Liver (tissue), 9 donors: Measurements from ENCODE around the gene TCEANC. TPM values are rescaled to one million over a fixed set of nuclear protein-coding genes. Genes with fewer than 3 reads are reported as not detected.

Experiments
- DNase-seq: peaks from one replicate; pipeline ENCODE4 v3.0.0-alpha.2; 2017; ENCODE audit warnings: low spot score
- H3K27ac ChIP-seq, 2 donors: one replicate each; pipeline ENCODE4 v1.7.0; 2013; ENCODE audit warnings: inconsistent platforms in 2 of 2, low read length in 2 of 2, control low read depth in 1 of 2, low read depth in 1 of 2, mild to moderate bottlenecking in 1 of 2
- H3K27me3 ChIP-seq, 4 donors: one replicate each; pipeline versions ENCODE4 v1.6.1 to v1.7.0; 2013; ENCODE audit warnings: low read length in 3 of 4, inconsistent platforms in 1 of 4, mild to moderate bottlenecking in 1 of 4, moderate library complexity in 1 of 4; ENCODE audit not compliant: control insufficient read depth in 4 of 4, insufficient read depth in 4 of 4
- H3K36me3 ChIP-seq, 4 donors: one replicate each; pipeline versions ENCODE4 v1.6.1 to v1.7.0; 2013; ENCODE audit warnings: low read length in 3 of 4, mild to moderate bottlenecking in 3 of 4, low read depth in 1 of 4, moderate library complexity in 1 of 4; ENCODE audit not compliant: control insufficient read depth in 4 of 4, insufficient read depth in 3 of 4
- H3K4me1 ChIP-seq, 4 donors: one replicate each; pipeline versions ENCODE4 v1.6.1 to v1.7.0; 2013; ENCODE audit warnings: low read length in 3 of 4, mild to moderate bottlenecking in 3 of 4, moderate library complexity in 1 of 4; ENCODE audit not compliant: control insufficient read depth in 4 of 4, insufficient read depth in 4 of 4
- H3K4me3 ChIP-seq, 3 donors: one replicate each; pipeline versions ENCODE4 v1.6.1 to v1.7.0; 2013; ENCODE audit warnings: low read length in 3 of 3, control low read depth in 1 of 3, low read depth in 1 of 3, mild to moderate bottlenecking in 1 of 3
- H3K9ac ChIP-seq, 2 donors: one replicate each; pipeline ENCODE4 v1.7.0; 2013; ENCODE audit warnings: low read length in 2 of 2, mild to moderate bottlenecking in 2 of 2, moderate library complexity in 2 of 2, control low read depth in 1 of 2, low read depth in 1 of 2
- H3K9me3 ChIP-seq, 4 donors: one replicate each; pipeline versions ENCODE4 v1.6.1 to v1.7.0; 2013; ENCODE audit warnings: low read length in 3 of 4; ENCODE audit not compliant: control insufficient read depth in 4 of 4
- FOXA1 ChIP-seq: IDR thresholded peaks from 2 replicates; pipeline ENCODE4 v1.6.1; 2016; ENCODE audit warnings: antibody characterized with exemption
- FOXA2 ChIP-seq: IDR thresholded peaks from 2 replicates; pipeline ENCODE4 v1.6.1; 2016; ENCODE audit warnings: antibody characterized with exemption
- GABPA ChIP-seq, 2 donors: IDR thresholded peaks in 1 of 2; conservative IDR thresholded peaks in 1 of 2; 2 replicates each; pipeline ENCODE4 v1.6.1; 2016; ENCODE audit warnings: antibody characterized with exemption in 2 of 2, mild to moderate bottlenecking in 1 of 2, moderate library complexity in 1 of 2
- HNF4G ChIP-seq: IDR thresholded peaks from 2 replicates; pipeline ENCODE4 v1.6.1; 2016; ENCODE audit warnings: antibody characterized with exemption
- JUND ChIP-seq, 2 donors: IDR thresholded peaks; 2 replicates each; pipeline ENCODE4 v1.6.1; 2016; ENCODE audit warnings: antibody characterized with exemption in 2 of 2
- NR2F2 ChIP-seq: IDR thresholded peaks from 2 replicates; pipeline ENCODE4 v1.6.1; 2016; ENCODE audit warnings: antibody characterized with exemption
- RAD21 ChIP-seq, 2 donors: IDR thresholded peaks; 2 replicates each; pipeline ENCODE4 v1.6.1; 2016; ENCODE audit warnings: antibody characterized with exemption in 2 of 2, mild to moderate bottlenecking in 2 of 2
- RXRA ChIP-seq, 2 donors: IDR thresholded peaks; 2 replicates each; pipeline ENCODE4 v1.6.1; 2017 to 2018; ENCODE audit warnings: antibody characterized with exemption in 2 of 2, mild to moderate bottlenecking in 1 of 2
- SP1 ChIP-seq: IDR thresholded peaks from 2 replicates; pipeline ENCODE4 v1.6.1; 2018; ENCODE audit warnings: antibody characterized with exemption, mild to moderate bottlenecking
- TAF1 ChIP-seq: conservative IDR thresholded peaks from 2 replicates; pipeline ENCODE4 v1.6.1; 2016; ENCODE audit warnings: antibody characterized with exemption, mild to moderate bottlenecking
- YY1 ChIP-seq: IDR thresholded peaks from 2 replicates; pipeline ENCODE4 v1.6.1; 2016; ENCODE audit warnings: antibody characterized with exemption, mild to moderate bottlenecking
- WGBS: extraction: QIAGEN DNeasy Blood & Tissue Kit; methylation state at CpG from one replicate; pipeline ENCODE4 v1.1.7; 2013; 5-methylcytosine and 5-hydroxymethylcytosine counted together
- polyA plus RNA-seq, 2 donors: library from polyadenylated mRNA; stranded (reverse) in 1 of 2; unstranded in 1 of 2; fragments of 200-250 nt in 1 of 2; fragments of >200 nt in 1 of 2; fragmentation: Nextera tagmentation in 1 of 2; extraction: Ambion mirVana in 1 of 2; gene quantifications; one replicate each; pipeline versions ENCODE4 v1.2.1 to v1.2.3, GENCODE V29; 2013 to 2015
- total RNA-seq, 2 donors: library from RNA; depleted of rRNA; stranded (reverse); fragments of >200 nt; gene quantifications; one replicate each; pipeline ENCODE4 v1.2.3, GENCODE V29; 2014
- TF ChIP-seq, protein P1 (sequence below): IDR thresholded peaks from 2 replicates; pipeline ENCODE4 v1.6.1; 2016; ENCODE audit warnings: antibody characterized with exemption
- TF ChIP-seq, protein P2 (sequence below): IDR thresholded peaks from 2 replicates; pipeline ENCODE4 v1.6.1; 2016; ENCODE audit warnings: antibody characterized with exemption
- TF ChIP-seq, protein P3 (sequence below): fragments of 150-350 bp; IDR thresholded peaks from 2 replicates; pipeline ENCODE4 v1.5.1; 2017; ENCODE audit warnings: improper control_type of control experiment, low read depth, low read length; ENCODE audit not compliant: missing input control
- TF ChIP-seq, protein P4 (sequence below): IDR thresholded peaks from 2 replicates; pipeline ENCODE4 v1.6.1; 2016; ENCODE audit warnings: antibody characterized with exemption
- TF ChIP-seq, protein P5 (sequence below): IDR thresholded peaks from 2 replicates; pipeline ENCODE4 v1.6.1; 2016; ENCODE audit warnings: antibody characterized with exemption, mild to moderate bottlenecking
- donor health status: healthy.
- donor health status: healthy.
- donor health status: healthy.
- donor health status: healthy.
- donor health status: healthy.

The TCEANC gene
- total and polyA plus RNA-seq, 4 donors: 0.73 to 7.7 (median 3.6) TPM

DNA sequence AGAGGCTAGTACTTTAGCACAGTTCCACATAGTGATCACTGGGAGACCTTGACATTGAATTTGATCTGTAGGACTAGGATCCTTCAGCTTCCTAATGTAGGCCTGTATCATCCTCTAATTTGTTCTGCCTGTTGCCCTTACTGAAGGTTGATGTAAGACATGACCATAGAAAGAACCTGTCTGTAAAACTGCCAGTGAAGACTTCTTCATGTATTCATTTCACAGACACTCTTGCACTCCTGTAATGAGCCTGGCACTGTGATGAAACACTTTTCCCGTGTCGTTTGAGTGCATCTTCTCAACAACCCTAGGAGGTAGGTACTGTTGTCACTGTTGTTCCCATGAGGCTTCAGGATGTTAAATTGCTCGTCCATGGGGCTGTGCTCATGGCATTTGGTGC, 50.6 kb downstream of the TCEANC start:
- TF ChIP-seq, protein P1, sequence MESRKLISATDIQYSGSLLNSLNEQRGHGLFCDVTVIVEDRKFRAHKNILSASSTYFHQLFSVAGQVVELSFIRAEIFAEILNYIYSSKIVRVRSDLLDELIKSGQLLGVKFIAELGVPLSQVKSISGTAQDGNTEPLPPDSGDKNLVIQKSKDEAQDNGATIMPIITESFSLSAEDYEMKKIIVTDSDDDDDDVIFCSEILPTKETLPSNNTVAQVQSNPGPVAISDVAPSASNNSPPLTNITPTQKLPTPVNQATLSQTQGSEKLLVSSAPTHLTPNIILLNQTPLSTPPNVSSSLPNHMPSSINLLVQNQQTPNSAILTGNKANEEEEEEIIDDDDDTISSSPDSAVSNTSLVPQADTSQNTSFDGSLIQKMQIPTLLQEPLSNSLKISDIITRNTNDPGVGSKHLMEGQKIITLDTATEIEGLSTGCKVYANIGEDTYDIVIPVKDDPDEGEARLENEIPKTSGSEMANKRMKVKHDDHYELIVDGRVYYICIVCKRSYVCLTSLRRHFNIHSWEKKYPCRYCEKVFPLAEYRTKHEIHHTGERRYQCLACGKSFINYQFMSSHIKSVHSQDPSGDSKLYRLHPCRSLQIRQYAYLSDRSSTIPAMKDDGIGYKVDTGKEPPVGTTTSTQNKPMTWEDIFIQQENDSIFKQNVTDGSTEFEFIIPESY: no peak
- TF ChIP-seq FOXA2 (no peak), FOXA1 (no peak), NR2F2 (no peak), RXRA (IDR thresholded peaks at IDR 0.05) (no peak), YY1 (no peak), RAD21 (IDR thresholded peaks at IDR 0.05) (no peak), GABPA (IDR thresholded peaks at IDR 0.05 in 1 of 2, conservative IDR thresholded peaks at IDR 0.05 in 1 of 2) (no peak), HNF4G (no peak), SP1 (no peak), TAF1 (no peak), JUND (IDR thresholded peaks at IDR 0.05) (no peak)
- TF ChIP-seq, protein P2, sequence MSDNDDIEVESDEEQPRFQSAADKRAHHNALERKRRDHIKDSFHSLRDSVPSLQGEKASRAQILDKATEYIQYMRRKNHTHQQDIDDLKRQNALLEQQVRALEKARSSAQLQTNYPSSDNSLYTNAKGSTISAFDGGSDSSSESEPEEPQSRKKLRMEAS: no peak
- TF ChIP-seq, protein P3, sequence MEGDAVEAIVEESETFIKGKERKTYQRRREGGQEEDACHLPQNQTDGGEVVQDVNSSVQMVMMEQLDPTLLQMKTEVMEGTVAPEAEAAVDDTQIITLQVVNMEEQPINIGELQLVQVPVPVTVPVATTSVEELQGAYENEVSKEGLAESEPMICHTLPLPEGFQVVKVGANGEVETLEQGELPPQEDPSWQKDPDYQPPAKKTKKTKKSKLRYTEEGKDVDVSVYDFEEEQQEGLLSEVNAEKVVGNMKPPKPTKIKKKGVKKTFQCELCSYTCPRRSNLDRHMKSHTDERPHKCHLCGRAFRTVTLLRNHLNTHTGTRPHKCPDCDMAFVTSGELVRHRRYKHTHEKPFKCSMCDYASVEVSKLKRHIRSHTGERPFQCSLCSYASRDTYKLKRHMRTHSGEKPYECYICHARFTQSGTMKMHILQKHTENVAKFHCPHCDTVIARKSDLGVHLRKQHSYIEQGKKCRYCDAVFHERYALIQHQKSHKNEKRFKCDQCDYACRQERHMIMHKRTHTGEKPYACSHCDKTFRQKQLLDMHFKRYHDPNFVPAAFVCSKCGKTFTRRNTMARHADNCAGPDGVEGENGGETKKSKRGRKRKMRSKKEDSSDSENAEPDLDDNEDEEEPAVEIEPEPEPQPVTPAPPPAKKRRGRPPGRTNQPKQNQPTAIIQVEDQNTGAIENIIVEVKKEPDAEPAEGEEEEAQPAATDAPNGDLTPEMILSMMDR: no peak
- TF ChIP-seq, protein P4, sequence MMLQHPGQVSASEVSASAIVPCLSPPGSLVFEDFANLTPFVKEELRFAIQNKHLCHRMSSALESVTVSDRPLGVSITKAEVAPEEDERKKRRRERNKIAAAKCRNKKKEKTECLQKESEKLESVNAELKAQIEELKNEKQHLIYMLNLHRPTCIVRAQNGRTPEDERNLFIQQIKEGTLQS: no peak
- TF ChIP-seq, protein P5, sequence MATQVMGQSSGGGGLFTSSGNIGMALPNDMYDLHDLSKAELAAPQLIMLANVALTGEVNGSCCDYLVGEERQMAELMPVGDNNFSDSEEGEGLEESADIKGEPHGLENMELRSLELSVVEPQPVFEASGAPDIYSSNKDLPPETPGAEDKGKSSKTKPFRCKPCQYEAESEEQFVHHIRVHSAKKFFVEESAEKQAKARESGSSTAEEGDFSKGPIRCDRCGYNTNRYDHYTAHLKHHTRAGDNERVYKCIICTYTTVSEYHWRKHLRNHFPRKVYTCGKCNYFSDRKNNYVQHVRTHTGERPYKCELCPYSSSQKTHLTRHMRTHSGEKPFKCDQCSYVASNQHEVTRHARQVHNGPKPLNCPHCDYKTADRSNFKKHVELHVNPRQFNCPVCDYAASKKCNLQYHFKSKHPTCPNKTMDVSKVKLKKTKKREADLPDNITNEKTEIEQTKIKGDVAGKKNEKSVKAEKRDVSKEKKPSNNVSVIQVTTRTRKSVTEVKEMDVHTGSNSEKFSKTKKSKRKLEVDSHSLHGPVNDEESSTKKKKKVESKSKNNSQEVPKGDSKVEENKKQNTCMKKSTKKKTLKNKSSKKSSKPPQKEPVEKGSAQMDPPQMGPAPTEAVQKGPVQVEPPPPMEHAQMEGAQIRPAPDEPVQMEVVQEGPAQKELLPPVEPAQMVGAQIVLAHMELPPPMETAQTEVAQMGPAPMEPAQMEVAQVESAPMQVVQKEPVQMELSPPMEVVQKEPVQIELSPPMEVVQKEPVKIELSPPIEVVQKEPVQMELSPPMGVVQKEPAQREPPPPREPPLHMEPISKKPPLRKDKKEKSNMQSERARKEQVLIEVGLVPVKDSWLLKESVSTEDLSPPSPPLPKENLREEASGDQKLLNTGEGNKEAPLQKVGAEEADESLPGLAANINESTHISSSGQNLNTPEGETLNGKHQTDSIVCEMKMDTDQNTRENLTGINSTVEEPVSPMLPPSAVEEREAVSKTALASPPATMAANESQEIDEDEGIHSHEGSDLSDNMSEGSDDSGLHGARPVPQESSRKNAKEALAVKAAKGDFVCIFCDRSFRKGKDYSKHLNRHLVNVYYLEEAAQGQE: no peak
- Histone ChIP-seq H3K27me3 (no peaks in the 10 kb centered on the region), H3K9ac (no peak overlapping the region), H3K4me3 (no peak overlapping the region), H3K9me3 (no peaks in the 10 kb centered on the region), H3K27ac (no peak overlapping the region), H3K36me3 (peaks cover 0 to 2% (median under 1%) of the 10 kb centered on the region in 4 donors), H3K4me1 (peaks cover 0 to 2% (median 0%) of the 10 kb centered on the region in 4 donors)
- WGBS: 79% methylated on average over 3 of the region's 3 CpGs
- DNase-seq: no peak

DNA sequence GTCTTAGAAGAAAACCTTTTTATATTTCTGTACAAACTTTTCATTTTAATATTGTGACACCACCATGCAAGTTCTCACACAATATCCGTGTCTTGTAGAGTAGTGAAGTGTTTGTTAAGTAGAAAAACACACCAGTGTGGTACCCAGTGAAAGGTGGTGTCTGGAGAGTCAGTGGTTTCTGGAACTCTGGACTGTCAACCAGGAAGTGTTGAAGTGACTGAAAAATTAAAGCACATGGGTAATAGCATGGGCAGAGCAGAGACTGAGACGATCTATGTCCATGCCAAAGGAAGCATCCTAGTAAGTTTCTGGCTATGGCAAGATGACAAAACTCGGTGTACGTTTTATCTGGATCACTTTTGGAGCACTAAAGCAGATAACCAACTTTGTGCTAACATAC, 58.2 kb downstream of the TCEANC start:
- TF ChIP-seq FOXA2 (no peak), GABPA (IDR thresholded peaks at IDR 0.05 in 1 of 2, conservative IDR thresholded peaks at IDR 0.05 in 1 of 2) (no peak), FOXA1 (no peak), RAD21 (IDR thresholded peaks at IDR 0.05) (no peak), JUND (IDR thresholded peaks at IDR 0.05) (no peak)
- TF ChIP-seq, protein P4: no peak
- Histone ChIP-seq H3K4me3 (no peak overlapping the region), H3K27me3 (no peaks in the 10 kb centered on the region), H3K4me1 (no peaks in the 10 kb centered on the region), H3K36me3 (peaks cover 0 to 20% (median 4%) of the 10 kb centered on the region in 4 donors), H3K27ac (no peak overlapping the region), H3K9me3 (no peaks in the 10 kb centered on the region), H3K9ac (no peak overlapping the region)
- no peak for DNase-seq
- WGBS: 84% methylated on average over 4 of the region's 4 CpGs
